HG02642 (cell line): ENCODE results near the gene USB1.
A peak's percentile ranks its signal among the peaks of the same experiment; 100 is the strongest.

Experiments
- ATAC-seq: cut with Tn5 transposase; IDR thresholded peaks from one replicate; pipeline ENCODE4 v1.9.1; 2021; ENCODE audit warnings: mild to moderate bottlenecking; ENCODE audit not compliant: unreplicated experiment, poor library complexity

The USB1 gene, protein sequence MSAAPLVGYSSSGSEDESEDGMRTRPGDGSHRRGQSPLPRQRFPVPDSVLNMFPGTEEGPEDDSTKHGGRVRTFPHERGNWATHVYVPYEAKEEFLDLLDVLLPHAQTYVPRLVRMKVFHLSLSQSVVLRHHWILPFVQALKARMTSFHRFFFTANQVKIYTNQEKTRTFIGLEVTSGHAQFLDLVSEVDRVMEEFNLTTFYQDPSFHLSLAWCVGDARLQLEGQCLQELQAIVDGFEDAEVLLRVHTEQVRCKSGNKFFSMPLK

DNA sequence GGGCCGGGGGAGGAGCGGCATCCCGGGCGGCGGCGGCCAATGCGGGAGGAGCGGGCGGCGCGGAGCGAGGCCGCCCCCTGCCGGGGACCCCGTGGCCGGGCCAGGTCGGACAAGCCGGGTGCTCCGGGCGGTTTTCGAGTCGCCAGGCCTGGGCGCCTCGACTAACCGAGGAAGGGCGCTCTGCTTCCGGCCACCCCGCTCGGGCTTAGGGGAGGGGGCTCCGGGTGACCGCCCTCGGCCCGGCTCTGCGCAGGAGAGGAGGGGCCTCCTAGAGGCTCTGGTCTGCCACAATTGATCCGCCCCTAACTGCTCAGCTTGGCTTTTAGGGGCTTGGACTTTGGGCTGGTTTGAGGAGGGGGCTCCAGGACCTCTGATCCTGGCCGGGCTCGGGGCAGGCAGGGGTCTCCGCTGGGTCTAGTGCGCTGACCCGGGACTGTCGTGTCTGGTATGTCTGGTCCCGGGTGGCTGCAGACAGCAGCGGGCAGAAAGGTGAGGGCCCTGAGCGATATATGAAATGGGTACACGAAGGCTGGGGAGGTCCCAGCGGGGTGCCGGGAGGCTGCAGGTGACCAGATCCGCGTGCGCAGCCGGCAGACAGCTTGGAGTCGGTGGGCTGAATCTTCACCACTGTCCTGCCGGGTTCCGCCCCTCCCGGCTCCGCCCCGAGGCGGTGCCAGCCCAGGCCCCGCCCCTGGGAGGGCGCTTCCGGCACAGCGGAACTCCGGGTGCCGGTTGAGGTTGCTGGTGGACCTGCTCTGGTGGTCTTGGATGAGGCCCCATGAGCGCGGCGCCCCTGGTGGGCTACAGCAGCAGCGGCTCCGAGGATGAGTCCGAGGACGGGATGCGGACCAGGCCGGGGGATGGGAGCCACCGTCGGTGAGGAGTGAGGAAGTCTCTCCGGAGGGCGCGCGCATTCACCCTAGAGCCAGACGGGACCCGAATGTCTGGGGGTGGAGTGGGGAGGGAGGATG lies at the start of gene USB1:
Gene USB1, plus strand, starts transcription at position 702 of the 971 bp plus-strand sequence. Its CDS starts 77 bp downstream, at position 779.
- peak; percentile 82 for ATAC-seq

DNA sequence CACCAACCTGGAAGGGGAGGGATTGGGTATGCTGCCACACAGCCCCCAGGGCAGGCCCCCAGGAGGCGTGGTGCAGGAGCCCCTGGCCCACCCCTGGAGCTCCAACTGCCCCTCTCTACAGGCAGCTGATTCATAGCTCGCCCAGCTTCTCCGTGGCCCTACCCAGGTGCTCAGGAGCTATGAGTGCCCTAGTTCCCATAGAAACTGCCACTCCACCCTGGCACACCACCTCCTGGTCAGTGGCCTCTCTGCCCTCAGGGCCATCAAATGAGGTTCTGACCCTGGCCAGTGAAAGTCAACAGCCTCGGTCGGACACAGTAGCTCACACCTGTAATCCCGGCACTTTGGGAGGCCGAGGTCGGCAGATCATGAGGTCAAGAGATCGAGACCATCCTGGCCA lies 48.3 kb upstream of the USB1 start:
- ATAC-seq, result no peak

DNA sequence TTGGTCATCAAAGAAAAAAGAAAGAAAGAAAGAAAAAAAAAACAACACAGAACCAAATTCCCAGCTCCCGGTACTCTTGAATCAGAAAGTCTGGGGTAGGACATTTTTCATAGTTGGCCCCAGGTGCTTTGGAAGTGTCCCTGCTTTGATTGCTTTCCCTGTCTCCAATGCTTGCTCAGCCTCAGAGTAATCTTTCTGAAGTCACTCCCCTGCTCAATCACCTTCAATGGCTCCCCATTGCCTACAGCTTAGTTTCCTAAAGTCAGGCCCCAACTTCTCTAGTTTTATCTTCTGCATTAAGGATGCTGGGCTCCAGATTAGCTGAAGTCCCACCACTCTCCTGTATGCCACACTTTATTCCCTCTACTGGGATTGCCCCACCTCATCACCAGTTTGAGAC lies 47.4 kb upstream of the USB1 start:
- no peak for ATAC-seq

DNA sequence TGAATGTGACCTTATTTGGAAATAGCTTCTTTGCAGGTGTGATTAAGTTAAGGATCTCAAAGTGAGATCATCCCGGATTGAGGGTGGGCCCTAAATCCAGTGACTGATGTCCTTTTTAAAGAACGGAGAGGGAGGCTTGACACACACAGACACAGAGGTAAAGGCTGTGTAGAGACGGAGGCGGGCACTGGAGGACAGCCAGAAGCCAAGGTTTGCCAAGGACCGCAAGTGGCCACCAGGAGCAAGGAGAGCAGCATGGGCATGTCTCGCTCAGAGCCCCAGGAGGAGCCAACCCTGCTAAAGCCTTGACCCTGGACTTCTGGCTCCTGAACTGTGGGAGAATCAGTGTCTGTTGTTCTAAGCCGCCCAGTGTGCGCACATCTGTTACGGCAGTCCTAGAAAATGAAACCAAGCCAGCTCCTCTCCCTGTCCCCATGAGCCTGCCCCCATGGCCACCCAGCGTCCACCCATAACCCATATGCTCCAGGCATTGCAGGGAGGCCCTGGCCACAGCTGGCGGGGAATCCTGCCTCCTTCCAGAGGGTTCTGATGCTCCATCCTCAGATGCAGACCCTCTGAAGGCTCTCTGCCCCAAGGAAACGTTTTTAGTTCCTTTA lies 45.5 kb upstream of the USB1 start:
- ATAC-seq, result no peak

DNA sequence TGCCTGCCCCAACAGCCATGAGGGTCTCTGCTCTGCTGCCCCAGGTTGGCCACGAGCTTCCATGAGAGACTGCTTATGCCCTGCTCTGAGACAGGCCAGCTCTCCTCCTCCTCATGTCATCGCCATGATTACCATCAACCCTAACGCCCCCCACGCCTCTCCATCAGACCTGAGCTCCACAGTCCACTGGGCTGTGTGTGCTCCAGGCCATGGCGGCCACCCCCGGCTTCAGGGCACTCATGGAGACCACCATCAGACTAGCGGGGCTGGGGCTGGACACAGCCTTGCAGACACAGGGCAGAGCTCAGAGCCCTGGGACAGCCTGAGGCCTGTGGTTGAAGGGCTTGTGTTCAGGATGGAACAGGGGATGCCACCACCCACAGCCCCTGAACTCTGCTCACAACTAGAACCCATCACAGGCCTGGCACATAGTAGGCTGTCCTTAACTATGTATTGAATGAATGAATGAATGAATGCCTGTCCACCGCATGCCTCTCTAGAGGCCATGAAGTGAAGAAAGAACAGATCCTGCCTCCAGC lies 44.9 kb upstream of the USB1 start:
- ATAC-seq, result no peak

DNA sequence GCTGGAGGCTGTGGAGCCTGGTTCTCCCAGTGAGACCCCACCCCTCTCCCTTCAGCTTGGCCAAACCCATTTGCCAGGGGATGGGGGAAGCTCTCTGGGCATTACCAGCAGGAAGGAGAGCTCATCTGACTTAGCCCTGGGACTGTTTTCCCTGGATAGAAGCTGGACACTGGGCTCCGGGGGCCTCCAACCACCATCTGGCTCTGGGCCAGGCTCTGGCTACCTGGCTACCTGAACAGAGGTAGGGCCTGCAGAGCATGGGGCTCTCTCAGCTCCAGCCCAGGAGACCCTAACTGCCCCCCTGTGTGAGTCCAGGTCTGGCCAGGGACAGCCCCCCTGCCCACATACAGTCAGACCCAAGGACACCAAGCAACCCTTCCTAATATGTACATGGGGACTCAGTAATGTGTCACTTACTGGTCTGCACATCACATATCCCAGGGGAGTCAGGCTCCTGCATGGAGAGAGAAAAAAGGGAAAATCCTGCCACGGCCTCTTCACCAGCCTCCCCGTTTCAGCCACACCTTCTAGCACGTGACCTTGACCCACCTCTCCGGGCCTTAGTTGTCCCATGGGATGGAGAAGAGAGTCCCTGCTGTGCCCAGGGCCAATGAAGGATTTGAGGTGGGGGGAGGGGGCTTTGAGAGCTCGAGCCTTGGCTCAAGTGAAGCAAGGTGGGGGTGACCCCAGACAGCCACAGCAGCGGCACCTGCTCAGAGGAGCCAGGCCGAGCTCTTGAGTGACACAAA lies 44.1 kb upstream of the USB1 start:
- ATAC-seq, result no peak

DNA sequence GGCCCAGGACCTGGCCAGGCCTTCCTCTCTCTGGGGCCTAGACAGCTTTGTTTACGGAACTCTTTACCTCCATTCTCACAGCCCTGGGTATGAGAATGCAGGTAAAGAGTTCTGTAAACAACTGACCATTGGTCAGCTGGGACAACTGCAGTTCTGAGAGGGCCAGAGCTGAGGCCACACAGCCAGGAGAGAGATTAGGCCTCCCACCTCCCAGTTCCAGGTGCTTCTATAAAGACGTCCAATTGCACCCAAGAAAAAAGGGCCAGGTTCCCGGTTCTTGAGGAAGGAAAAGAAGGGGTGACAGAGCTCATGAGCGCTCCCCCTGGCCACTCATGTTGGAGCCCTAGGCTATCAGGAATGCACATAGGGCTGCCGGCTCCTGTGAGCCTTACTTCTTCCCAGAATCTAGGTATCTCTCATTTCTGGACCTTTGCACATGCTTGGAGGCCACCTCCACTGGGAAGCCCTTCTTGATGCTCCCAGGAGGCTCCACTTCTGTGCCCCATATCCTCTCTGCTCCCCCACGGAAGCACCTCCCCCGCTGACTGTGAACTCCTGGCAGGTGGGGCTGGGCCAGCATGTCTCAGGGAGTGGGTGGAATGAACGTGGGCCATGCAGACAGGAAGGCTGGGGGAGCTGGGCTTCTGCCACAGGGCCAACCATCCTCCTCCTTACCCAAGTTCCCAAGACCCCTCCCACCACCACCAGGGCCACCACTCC lies 43.4 kb upstream of the USB1 start:
- ATAC-seq, result no peak

DNA sequence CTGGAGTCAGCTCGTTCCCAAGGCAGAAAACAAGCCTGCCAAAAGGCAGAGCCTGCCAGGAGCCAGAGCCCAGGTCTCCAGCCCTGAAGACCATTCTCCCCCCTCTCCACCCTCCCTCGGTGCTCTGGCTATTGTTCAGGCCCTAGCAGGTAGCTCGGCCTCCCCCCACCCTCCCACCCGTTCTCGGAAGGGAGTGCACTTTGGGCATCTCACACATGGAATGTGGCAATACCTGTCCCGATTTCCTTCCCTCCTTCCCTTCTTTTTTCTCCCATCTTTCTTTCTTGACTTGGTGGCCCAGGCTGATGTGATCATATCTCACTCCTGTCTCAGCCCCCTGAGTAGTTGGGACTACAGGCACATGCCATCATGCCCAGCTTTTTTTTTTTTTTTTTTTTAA lies 42.7 kb upstream of the USB1 start:
- ATAC-seq, result no peak

DNA sequence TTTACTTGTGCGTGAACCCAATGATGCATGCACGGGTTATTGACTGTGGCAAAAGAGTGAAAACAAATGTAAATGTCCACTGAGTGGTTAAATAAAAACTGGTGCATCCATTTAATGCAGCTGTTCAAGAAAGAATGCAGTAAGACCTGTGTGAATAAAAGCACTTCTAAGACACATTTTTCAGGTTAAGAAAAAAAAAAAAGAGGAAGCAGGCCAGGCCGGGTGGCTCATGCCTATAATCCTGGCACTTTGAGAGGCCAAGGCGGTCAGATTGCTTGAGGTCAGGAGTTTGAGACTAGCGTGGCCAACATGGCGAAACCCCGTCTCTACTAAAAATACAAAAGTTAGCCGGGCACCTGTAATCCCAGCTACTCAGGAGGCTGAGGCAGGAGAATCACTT lies 42.1 kb upstream of the USB1 start:
- ATAC-seq, result no peak

DNA sequence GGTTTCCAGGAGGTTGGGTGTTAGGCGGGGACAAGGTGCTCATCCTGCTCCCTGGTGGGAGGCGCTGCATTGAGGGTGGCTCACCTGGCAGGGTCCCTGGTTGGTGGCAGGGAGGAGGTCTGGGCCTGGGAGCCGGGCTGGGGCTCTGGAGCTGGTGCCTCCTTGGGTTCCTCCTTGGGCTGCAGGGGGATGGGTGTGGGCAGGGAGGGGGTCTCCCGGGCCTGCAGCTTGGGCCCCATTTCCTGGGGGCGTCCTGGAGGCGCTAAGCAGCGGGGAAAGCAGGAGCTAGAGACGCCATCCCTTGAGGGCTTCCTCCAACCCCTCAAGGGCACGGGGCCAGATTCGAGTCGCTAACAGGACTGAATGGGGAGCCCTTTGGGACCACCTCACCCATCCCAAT lies 41.4 kb upstream of the USB1 start:
- no peak for ATAC-seq

DNA sequence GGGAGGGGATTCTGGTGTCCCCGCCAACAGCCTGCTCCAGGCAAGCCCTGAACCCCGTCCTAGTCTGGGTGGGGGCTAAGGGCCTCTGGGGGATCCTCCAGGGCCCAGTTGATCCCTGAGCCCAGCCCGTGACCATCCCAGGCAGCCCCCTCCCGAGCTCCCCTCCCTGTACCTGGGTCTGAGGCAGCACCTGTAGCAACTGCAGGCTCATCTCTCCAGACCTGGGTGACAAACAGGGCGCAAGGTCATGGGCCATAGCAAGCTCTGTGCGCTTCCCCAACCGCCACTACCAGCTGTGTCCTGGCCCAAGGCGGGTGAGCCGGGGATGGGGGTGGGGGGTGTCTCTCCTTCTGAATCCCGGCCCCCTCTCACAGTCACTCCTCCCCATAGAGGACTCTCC lies 40.9 kb upstream of the USB1 start:
- no peak for ATAC-seq

DNA sequence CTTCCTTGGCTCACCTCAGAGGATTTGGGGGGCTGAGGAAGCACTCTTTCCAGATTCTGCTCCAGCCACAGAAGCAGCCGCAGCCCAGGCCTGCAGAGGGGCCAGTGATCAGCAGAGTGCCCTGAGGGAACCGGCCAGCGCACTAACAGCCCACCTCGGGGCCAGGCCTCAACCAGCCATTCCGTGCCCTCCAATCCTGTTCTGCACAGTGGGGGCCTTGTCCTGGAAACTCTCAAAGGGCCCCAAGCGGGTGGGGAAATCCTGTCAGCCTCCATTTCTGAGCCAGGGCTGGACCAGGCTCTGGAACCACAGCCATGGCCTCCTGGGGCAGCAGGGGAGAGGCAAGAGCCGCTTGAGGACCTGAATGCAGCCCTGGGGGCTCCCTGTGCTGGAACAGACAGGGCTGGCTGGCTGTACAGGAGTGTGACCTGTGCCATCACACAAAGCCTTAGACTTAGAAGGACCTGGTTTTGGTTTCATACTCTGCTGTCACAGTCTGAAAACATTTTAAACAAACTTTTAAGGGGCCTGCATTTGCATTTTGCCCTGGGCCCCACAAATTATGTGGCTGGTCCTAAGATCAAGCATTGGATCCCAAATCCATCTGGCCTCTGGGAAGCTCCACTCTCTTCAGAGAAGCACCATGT lies 40.3 kb upstream of the USB1 start:
- no peak for ATAC-seq

DNA sequence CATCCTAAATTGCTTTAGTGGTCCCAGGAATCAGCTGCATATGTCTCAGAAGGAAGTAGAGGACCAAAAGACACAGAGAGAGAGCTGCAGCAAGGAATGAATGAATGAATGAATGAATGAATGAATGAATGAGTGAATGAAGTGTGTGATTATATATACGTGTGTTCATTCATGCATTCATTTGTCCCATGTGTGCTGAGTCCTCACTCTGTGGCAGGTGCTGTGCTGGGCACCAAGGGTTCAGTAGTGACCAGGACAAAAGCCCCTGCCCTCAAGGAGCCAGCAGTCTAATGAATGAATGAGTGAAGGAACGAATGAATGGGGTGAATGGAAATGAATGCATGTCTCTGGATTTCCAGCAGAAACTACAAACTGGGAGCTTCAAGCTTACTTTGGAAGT lies 39.7 kb upstream of the USB1 start:
- no peak for ATAC-seq

DNA sequence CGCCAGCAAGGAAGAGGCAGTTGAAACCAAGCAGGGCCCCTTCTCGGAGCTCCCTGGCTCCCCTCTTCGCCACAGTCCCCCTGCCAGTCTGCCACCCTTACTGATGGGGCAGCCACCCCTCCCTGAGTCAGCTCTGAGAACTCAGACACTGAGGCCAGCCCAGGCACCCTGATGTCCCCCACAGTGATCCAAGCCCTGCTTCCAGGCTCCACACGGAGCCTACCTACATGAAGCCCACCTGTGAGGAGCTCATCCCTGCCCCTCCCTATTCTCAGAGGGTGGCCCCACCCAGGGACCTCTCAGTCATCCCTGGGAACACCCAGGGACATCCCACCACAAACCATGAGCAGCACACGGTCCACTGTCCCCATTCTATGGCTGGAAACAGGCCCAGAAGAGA lies 39.2 kb upstream of the USB1 start:
- ATAC-seq, result no peak

DNA sequence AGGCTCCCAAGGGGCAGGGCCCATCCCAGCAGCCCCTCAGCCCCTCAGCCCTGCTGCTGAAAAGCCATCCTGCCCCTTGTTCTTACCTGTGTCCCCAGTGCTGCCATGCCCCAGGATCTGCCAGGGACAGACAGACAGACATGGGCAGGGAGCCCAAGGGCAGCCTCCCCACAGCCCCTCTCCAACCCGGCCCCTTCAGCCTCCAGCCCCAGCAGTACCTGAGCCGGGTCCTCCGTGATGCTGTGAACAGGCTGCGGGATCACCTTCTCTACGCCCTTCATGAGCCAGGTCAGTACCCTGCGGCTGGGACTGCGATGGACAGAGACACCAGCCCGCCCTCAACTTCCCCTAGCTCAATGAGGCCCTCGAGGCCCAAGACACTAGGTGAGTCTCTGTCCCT lies 38.5 kb upstream of the USB1 start:
- no peak for ATAC-seq

DNA sequence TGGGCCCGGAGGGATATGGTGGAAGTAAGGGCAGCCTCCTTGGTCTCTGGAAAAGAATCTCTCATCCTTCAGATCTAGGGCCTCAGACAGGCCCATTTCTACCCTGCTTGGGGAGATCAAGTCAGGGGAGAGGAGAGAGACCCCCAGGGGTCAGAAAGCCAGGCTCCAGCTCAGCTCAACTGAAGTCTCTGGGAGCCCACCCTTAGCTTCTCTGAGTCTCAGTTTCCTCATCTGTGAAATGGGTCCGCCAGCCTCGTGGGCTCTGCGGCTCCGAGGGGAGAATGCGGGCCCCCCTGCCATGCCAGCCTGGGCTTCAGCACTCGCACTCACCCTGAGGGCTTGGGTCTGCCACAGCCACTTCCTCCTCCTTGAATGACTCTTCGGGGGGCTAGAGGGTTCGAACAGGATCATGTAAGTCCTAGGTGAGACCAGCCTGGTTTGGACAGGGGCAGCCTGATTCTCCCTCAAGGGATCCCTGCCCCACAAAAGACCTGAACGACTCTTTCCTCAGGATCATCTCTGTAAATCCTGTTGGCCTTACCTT lies 37.0 kb upstream of the USB1 start:
- ATAC-seq, result no peak

DNA sequence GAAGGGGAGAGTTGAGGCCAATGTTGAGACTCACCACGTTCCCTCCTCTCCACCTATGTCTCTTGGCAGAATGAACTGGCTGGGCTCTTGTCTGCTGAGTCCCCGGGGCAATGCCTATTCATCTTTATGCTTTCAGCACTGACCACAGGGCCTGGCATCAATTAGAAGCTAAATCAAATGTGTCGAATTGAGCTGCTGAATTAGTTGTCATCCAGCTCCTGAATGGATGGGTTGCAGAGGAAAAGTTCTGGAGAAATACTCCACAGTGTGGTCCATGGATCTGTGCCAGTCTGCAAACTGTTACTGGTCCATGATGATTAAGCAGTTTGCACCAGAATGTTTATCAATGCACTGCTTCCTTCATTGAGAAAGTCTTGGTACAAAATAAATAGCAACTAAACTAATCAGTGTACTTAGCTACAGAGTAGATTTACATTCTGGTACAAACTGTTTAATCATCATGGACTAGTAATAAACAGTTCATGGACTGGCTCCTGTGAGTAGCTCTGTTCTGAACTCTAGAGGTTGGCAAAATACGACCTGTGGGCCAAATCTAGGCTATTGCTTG lies 34.9 kb upstream of the USB1 start:
- ATAC-seq, result no peak

DNA sequence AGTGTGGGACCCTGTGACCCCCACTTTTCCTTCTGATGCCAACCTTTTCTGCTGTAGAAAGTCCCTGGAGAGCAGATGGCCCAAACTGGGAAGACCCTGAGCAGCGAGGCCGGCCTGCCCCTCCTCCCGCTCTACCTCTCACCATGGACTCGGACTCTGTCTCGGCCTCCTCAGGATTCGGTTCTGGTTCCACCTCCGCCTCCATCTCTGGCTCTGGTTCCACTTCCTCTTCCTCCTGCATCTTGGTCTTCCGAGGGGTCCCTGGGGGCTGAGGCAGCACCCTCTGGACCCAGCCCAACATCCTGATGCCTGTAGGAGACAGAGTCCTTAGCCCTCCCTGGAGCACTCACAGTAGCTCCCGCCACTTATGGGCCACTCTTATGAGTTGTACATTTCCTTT lies 34.2 kb upstream of the USB1 start:
- ATAC-seq, result no peak

DNA sequence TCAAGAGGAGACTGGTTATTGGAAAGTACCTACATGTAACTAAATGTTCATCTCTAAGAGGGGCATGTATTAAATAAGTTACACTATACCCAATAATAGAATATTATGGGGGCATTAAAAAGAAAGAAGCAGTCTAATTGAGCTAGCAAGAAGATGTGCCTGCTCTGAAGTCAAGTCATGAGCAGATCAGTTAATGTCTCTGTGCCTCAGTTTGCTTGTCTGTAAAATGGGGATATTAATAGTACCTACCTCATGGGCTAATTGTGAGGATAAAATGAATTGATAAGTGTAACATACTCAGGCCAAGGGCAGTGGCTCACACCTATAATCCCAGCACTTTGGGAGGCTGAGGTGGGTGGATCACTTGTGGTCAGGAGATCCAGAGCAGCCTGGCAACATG lies 33.3 kb upstream of the USB1 start:
- no peak for ATAC-seq
